ENCODE measurements around the gene RUNX2.
A peak's percentile ranks its signal among the peaks of the same experiment; 100 is the strongest.

The RUNX2 gene

GRCh38 chr6:45436544-45437438, 108.7 kb downstream of the RUNX2 start:
- peak; percentile 64 for DNase-seq

GRCh38 chr6:45437439-45437815, 109.3 kb downstream of the RUNX2 start:
- no peak for DNase-seq

GRCh38 chr6:45438151-45438550, 110.0 kb downstream of the RUNX2 start:
- DNase-seq, result no peak

DNA sequence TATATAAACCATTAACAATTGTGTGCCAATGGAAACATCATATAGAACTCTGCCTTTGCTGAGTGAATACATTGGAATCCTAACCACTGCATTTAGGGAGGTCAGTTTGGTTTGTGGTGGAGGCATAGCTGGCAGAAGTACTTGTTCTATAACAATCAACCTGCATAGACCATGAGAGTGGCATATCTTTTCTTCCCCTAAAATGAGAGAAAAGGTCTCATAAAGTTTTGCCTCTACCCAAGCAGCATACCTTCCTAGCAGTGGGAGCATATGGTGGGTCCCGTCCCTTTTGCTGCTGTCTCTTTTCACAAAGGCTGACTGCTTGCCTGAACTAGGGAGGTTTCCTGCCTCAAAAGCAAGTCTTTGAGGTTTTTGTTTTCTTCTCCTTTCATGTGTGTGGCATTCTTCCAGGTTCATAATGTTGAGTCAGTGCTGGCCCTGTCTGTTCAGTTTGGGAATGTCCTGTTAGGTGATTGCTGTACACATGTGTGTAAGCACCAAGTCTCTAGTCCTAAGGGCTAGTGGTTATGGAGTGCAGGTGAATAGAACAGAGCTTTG, 110.8 kb downstream of the RUNX2 start:
- DNase-seq, result no peak

- DNase-seq, result no peak
Measured at GRCh38 chr6:45439459-45439858, 111.3 kb downstream of the RUNX2 start.

- DNase-seq, result no peak
Measured at GRCh38 chr6:45439861-45440388, 111.8 kb downstream of the RUNX2 start.

DNA sequence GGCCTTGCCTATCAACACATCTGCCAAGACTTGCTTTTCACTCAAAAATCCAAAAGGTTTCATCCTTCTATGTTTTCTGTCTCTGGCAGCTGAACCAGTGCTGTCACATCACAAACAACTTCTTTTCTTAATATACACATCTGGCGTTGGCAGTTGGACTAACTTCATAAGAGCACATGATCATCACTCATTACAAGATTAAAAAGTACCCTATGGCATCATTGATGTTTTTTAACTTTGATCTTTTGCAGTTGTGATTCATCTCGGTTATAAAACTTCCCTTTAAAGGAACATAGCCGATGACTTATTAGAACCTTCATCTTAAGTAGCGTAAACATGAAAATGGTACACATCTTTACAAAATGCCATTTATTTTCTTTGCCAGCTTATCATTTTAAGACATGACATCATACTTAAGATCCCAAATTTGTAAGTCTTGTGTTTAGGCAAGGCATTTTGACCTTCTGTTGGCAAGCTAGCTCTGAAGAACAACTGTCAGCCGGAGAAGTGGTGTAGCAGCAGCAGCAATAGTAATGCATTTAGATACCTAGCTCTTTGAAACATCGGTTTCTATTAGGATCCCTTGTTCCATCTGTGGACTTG, 113.8 kb downstream of the RUNX2 start:
- no peak for DNase-seq

DNA sequence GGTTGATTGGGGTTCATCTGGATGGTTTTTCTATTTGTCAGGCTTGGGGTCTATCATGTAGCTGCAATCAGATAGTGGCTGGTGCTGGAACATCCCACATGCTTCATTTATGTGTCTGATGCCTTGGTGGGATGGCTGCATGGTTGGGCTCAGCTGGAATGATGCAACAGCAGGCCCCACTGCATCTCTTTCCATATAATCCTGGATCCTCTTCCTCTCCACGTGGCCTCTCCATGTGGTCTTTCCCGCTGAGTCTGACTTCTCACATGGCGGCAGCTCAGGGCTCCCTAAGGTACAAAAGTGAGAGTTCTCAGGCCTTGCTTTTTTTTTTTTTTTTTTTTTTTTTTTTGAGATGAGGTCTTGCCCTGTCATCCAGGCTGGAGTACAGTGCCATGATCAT, 114.6 kb downstream of the RUNX2 start:
- DNase-seq, result no peak

- no peak for DNase-seq
Measured at GRCh38 chr6:45445364-45445748, 117.2 kb downstream of the RUNX2 start.

DNA sequence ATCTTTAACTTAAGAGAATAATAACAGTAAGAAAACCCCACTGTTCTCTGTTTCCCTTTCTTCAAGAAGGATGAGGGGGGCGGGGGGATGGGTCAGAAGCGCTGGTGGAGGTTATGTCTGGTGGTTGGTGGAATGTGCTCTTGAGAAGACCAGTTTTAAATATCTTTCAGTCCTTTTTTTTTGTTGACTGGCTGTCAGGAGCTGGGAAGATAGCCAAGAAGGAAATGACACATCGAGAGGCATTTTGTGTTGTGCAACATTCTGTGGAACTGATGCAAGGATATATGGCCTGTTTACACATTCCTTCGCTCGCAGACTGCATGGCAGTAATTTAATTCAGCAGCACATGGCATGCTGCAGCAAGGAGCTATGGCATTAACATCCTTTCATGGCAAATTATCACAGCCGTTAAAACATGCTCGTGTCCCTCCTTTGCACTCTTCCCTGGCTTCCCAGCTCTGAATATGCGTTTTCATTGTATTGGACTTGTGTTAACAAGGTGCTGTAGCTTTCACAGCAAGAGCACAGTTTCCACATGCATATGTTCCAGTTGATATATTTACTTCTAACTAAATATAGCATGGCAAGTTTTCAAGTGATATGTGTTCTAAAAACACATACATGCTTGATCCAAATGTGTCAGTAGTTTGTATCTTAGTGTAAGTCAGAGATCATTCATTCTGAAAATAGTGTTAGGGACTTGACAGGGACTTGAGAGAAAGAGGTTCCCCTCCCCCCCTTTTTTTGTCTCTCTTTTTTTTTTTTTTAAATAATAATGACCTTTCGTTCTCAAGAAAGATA, 117.8 kb downstream of the RUNX2 start:
- DNase-seq, result peak; percentile 32

DNA sequence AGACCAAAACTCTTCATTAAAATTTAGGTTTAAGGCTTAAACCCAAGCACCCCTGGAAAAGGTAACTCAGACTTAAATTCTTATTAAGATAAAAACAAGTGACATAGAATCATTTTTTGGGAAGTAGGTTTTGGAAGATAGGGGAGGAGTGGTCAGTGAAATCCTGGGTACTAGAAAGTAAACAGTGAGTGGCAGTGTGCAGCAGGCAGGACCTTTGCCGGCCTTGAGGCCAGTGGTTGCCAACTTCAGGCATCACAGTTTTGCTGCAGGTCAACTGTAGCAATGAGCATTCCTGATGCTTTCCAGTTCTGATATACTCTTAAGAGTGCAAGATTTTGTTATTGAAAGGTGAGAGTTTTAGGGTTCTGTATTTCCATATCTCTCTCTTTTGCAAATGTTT, 118.9 kb downstream of the RUNX2 start:
- DNase-seq, result no peak

DNA sequence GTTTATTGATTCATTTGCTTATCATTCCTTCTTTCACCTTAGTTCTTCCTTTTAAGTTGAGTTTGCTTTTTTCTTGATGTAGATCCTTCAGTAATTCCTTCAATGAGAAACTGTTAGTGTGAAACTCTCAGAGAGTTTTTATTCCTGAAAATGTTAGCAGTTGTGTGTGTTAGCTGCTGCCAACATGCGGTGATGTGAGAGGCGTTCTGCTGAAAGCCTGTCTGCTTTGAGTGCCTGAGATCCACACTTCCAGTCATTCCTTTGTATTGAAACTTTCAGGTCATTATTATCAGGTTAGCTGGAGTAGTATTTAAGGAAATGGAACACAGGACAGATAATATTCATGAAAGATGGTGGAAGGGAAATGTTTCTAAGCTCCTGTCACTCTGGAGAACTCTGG, 119.6 kb downstream of the RUNX2 start:
- DNase-seq, result no peak

- DNase-seq, result no peak
Measured at GRCh38 chr6:45448417-45449389, 120.6 kb downstream of the RUNX2 start.

GRCh38 chr6:45450132-45450531, 122.0 kb downstream of the RUNX2 start:
- no peak for DNase-seq

GRCh38 chr6:45450831-45451230, 122.7 kb downstream of the RUNX2 start:
- DNase-seq, result no peak

- no peak for DNase-seq
Measured at GRCh38 chr6:45454008-45454911, 126.1 kb downstream of the RUNX2 start.

DNA sequence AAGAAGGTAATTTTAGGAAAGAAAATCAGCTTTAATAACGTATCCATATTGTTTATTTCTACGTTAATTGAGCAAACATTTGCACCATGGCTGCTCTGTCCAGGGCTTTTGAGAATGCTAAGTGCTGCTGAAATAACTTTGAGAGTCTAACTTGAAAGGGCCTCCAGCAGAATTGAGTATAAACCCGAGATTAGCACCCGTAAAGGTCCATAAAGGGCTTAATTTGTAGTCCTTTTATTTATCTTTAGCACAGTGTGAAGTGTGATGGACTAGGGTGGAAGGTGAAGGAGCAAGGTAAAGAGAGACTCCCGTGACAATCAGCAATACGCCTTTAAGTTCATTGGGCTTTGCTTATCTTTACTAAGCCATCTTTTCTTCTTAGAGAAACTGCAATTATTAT, 127.3 kb downstream of the RUNX2 start:
- DNase-seq, result no peak

- DNase-seq, result no peak
Measured at GRCh38 chr6:45457141-45457540, 129.0 kb downstream of the RUNX2 start.

DNA sequence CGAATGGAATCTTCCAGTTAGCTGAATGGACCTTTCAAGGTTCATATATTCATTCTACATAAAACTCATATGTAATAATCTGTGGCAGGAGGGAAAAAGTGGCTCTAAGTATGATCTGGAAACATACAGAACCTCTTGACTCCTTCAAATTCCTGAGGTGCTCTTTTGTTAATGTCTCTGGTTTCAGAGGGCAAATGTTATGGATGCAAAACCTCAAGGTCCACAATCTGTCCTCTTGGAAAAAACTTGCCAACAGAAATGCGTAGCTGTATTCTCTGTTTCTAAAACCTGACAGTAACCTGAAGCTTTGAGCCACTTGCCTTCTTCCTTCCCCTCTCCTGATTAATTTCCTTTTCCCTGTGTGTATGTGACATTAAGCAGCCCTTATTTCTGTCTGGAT, 130.5 kb downstream of the RUNX2 start:
- no peak for DNase-seq

- DNase-seq, result no peak
Measured at GRCh38 chr6:45460166-45460565, 132.0 kb downstream of the RUNX2 start.

- DNase-seq, result no peak
Measured at GRCh38 chr6:45461486-45461885, 133.4 kb downstream of the RUNX2 start.

Data from stimulated activated CD4-positive, alpha-beta T cell treated with anti-CD3 and anti-CD28 coated beads, Interleukin-4, amount 100 ng/mL, for 24 hours (primary cell).